Measurements from ENCODE around the gene CNTF.

- TF ChIP-seq CTCF (IDR thresholded peaks at IDR 0.05), result no peak
- TF ChIP-seq POLR2AphosphoS5 (IDR thresholded peaks at IDR 0.05), result no peak
- TF ChIP-seq POLR2A (IDR thresholded peaks at IDR 0.05), result no peak
Measured at GRCh38 chr11:58659404-58659803, 36.9 kb downstream of the CNTF start.

Data from gastroesophageal sphincter (tissue), 3 donors.